ENCODE measurements around the gene SLC22A31. TPM values are rescaled to one million over a fixed set of nuclear protein-coding genes. Genes with fewer than 3 reads are reported as not detected.

The SLC22A31 gene
- total and polyA plus RNA-seq, 2 donors, result 0.28 TPM; not detected in 1

DNA sequence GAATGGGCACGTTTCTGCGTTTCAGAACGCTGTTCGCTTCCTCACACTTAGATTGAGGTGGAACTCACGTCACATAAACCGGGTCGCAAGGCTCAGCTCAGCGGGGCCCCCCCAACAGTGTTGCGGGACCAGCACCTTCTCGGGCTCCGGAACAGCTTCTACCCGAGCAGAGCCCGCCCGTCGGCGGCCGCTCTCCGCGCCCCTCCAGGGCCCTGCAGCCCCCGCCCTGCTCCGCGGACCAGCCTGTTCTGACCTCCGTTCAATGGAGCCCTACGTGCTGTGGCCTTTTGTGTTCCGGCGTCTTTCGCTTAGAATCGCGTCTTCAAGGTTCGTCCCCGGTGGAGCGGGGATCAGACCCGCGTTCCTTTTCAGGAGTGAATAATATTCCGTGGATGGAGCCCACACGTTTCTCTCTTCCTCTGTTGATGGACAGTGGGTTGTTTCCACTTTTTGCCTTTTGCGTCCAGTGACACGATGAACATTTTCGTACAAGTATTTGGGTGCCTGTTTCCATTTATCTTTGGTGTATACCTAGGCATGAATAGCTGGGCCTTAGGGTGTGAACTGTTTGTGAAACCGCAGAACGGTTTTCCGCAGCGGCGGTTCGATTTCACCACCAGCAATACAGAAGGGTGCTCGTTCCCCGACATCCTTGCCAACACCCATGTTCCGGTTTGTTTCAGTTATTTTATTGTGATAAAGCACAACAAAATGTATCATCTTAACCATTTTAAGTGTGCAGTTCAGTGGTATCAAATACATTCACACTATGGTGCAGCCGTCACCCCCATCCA, 2.3 kb upstream of the SLC22A31 start:
- Histone ChIP-seq H3K4me1 (ENCODE audit: insufficient read depth) (peaks cover 2% of the 10 kb centered on the region), H3K36me3 (ENCODE audit: insufficient read depth) (no peaks in the 10 kb centered on the region), H3K4me3 (ENCODE audit: low read depth, low read length) (no peak overlapping the region), H3K27ac (ENCODE audit: low read depth) (no peak overlapping the region)
- 43% methylated on average over 49 of the region's 49 CpGs for WGBS
- DNase-seq (ENCODE audit: extremely low spot score), result no peak

DNA sequence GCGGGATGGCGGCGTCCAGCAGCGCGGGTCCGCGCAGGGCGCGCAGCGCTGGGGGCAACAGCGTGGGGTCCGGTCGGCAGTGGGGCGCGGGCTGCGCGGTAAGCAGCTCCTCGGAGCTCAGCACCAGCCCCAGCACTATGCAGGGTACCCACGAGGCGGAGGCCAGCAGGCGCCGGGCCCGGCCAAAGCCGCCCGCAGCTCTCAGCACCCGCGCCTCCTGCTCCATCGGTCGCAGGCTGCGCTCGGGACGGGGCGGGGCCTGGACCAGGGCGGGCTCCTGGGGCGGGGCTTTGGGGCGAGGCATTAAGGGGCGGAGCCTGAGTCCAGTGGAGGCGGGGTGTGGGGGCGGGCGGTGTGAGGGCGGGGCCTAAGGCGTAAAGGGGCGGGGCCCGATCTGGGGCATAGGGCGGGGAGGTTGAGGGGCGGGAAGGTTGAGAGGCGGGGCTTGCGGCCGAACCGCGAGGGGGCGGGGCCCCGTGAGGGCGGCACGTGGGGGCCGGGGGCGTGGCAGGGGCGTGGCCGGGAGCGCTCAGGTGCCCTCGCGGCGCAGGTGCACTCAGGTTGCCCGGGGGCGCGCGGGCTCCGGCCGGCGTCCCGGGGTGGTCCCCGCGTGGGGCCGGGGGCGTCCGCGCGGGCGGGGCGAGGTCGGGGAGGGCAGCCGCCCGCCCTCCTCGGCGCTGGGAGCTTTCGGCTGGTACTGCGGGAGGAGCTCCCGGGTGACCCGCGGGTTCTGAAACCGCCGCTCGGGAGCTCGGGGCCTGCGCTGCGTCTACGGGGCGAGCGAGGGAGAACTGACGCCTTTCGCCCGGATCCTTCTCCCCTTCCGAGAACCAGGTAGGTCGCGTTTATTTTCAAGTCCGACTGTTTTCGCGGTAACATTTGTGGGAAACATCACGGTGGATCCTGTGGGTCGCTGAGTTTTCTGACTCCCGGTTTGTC, 1.4 kb upstream of the SLC22A31 start:
- H3K27ac ChIP-seq (ENCODE audit: low read depth), result no peak overlapping the region
- no peaks in the 10 kb centered on the region for H3K36me3 ChIP-seq (ENCODE audit: insufficient read depth)
- H3K4me1 ChIP-seq (ENCODE audit: insufficient read depth), result peaks cover 2% of the 10 kb centered on the region
- DNase-seq (ENCODE audit: extremely low spot score), result no peak
- peak overlapping the region; percentile 24 for H3K4me3 ChIP-seq (ENCODE audit: low read depth, low read length)
- 2% methylated on average over 109 of the region's 111 CpGs for whole genome bisulfite sequencing

DNA sequence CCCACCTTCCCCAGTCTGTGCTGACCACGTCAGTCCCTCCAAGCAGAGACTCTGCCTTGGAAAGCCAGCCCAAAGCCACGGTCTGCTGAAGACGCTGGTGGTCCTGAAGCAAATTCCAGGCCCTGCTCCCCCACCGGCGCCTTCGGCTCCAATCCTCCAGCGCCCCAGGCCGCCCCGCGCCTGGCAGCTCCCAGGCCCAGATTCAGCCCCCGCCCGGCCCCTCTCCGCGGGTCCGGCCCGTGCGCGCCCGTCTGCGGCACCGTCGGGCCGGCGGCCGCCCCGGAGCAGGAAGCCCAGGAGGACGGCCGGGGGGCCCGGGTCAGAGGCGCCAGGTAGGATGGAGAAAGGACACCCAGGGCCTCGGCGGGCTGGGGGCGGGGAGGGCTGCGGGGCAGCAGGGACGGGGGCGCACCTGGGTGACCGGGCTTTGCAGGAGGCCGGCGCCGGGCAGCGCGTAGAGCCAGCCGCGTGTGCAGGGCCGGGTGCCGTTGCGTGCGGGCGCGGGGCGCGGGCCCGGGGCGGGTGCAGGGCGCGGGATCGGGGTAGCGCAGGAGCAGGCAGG, 594 bp upstream of the SLC22A31 start:
- H3K4me1 ChIP-seq (ENCODE audit: insufficient read depth), result peaks cover 2% of the 10 kb centered on the region
- 2% methylated on average over 58 of the region's 58 CpGs for WGBS
- H3K36me3 ChIP-seq (ENCODE audit: insufficient read depth), result no peaks in the 10 kb centered on the region
- no peak for DNase-seq (ENCODE audit: extremely low spot score)
- peak overlapping the region; percentile 24 for H3K4me3 ChIP-seq (ENCODE audit: low read depth, low read length)
- no peak overlapping the region for H3K27ac ChIP-seq (ENCODE audit: low read depth)

DNA sequence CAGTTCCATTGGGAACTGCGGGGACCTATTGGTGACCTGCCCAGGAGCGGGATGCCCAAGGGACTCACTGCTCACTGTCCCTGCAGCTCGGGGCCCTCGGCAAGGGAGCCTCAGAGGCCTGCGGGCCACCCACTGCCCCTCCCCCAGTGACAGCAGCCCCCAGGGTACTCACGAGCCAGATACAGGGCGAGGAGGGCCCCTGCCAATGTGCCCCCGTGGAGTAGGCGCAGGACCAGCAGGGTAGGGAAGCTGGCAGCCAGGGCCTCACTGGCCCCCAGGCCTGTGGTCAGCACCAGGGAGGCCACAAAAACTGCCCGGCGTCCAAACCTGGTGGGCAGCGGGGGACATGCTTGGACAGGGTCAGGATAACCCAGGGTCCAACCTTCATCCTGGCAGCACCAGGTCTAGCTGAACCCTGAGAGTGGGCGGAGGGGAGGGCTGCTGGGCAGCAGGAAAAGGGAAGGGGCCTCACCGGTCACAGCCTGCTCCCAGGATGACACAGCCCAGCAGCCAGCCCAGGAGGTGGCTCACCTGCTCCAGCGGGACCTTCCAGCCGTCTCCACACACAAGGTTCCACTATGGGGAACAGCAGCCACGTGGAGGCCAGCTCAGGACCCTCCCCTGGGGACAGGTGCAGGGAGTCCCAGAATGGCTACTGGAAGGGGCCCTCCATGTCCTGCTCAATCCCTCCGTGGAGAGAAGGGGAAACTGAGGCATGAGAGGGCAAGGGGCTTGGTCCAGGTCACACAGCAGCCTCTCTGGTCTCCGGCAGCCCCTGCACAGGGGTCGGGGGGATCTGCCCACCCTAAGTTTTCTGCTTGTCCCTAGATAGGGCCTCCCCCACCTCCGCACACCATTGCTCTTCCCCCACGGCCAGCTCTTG, 855 bp downstream of the SLC22A31 start:
- Histone ChIP-seq H3K4me1 (ENCODE audit: insufficient read depth) (peaks cover 2% of the 10 kb centered on the region), H3K4me3 (ENCODE audit: low read depth, low read length) (no peak overlapping the region), H3K36me3 (ENCODE audit: insufficient read depth) (no peaks in the 10 kb centered on the region), H3K27ac (ENCODE audit: low read depth) (no peak overlapping the region)
- DNase-seq (ENCODE audit: extremely low spot score), result no peak
- WGBS, result 78% methylated on average over 22 of the region's 22 CpGs

DNA sequence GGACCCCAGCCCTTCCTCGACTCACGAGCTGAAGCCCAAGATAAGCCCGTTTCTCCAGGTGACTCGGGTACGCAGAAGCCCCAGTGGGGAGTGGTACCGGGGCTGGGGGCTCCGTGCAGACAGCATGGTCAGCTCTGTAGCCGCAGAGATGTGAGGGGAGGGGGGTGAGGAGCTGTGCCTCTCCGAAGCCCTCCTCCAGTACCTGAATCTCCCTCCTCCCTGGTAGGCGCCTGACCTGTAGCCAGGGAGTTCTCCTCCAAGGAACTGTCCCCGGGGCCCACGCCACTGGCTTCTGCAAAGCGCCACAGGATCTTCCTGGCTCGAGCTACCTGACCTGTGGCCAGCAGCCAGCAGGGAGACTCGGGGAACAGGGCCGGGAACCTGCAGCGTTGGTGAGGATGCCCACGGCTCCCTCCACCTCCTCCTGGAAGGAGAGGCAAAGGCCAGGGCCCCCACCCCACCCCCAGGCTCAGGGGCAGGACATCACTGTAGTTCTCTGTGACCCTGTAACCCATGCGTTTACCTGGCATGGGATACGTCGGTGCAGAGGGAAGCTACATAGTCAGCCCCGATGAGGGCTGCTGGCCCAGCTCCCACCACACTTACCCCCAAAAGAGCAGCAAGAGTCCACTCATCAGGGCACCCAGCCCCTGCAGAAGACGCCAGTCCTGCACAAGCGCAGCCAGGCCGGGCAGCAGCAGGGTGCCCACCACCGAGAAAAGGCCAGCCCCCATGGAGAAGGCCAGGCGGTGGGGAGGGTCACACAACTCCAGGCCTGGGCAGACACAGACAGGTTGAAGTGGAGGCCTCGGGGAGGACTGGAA, 1.7 kb downstream of the SLC22A31 start:
- Histone ChIP-seq H3K27ac (ENCODE audit: low read depth) (no peak overlapping the region), H3K36me3 (ENCODE audit: insufficient read depth) (no peaks in the 10 kb centered on the region), H3K4me1 (ENCODE audit: insufficient read depth) (peaks cover 2% of the 10 kb centered on the region), H3K4me3 (ENCODE audit: low read depth, low read length) (no peak overlapping the region)
- WGBS, result 83% methylated on average over 28 of the region's 28 CpGs
- DNase-seq (ENCODE audit: extremely low spot score), result no peak

DNA sequence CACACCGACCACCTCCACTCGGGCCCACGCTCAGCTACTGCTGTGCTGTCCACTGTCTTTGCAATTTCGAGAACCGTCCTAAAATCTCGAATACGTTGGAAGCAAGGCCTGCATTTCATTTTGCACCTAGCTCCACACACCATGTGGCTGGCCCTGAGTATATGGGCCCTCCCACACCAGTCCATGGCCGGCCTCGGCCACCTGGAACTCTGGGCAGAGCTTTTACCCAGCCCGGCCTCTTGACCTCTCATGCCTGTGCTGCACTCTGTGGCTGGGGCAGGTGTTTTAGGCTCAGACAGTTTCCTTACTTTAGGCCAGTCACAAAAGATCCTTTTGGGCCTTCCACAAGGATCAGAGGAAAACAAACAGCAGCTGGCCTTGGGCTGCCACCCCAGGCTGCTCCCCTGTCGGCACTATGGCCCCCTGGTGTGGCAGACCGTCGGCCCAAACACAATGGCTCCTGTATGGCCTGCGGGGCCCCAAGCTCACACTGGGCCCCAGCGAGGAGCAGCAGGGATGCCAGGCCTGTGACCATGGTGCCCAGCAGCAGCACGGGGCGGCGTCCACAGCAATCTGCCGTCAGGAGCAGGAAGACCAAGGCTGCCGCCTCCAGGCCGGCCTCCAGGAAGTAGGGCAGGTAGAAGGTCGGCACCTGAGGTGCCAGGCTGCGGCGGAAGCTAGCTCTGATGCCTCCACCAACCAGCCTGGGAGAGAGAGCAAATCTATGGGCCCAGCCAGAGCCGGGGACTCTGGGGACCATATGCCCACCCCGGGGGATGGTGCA, 2.5 kb downstream of the SLC22A31 start:
- Histone ChIP-seq H3K27ac (ENCODE audit: low read depth) (no peak overlapping the region), H3K4me1 (ENCODE audit: insufficient read depth) (peaks cover 2% of the 10 kb centered on the region), H3K4me3 (ENCODE audit: low read depth, low read length) (no peak overlapping the region), H3K36me3 (ENCODE audit: insufficient read depth) (no peaks in the 10 kb centered on the region)
- DNase-seq (ENCODE audit: extremely low spot score), result no peak
- 81% methylated on average over 26 of the region's 26 CpGs for WGBS

DNA sequence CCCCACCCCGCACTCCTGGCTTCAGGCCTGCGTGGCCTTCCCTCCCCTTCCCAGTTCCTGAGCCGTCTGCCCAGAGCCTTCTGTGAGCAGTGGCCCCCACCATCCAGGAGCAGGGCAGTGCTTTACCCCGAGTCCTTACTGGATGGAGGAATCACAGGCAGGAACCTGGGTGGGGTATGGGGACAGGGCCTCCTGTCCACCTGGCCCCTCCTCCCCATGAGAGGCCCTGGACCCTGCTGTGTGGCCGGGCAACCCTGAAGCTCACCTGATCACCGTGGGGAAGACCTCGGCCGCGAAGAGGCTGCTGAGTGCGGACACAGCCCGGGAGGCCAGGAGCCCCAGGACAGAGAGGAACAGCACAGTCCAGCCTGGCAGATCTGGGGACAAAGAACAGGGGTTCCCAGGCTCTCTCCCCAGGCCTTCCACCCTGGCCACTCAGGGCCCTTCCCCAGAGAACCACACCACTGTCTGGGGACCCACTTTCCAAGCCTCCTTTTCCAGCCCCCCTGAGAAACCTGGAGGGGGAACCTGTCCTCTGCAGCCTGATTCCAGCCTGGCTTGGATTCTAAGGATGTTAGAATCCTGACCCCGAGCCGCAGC, 3.2 kb downstream of the SLC22A31 start:
- H3K4me3 ChIP-seq (ENCODE audit: low read depth, low read length), result no peak overlapping the region
- peaks cover 2% of the 10 kb centered on the region for H3K4me1 ChIP-seq (ENCODE audit: insufficient read depth)
- no peaks in the 10 kb centered on the region for H3K36me3 ChIP-seq (ENCODE audit: insufficient read depth)
- no peak for DNase-seq (ENCODE audit: extremely low spot score)
- 81% methylated on average over 13 of the region's 13 CpGs for WGBS
- H3K27ac ChIP-seq (ENCODE audit: low read depth), result no peak overlapping the region

DNA sequence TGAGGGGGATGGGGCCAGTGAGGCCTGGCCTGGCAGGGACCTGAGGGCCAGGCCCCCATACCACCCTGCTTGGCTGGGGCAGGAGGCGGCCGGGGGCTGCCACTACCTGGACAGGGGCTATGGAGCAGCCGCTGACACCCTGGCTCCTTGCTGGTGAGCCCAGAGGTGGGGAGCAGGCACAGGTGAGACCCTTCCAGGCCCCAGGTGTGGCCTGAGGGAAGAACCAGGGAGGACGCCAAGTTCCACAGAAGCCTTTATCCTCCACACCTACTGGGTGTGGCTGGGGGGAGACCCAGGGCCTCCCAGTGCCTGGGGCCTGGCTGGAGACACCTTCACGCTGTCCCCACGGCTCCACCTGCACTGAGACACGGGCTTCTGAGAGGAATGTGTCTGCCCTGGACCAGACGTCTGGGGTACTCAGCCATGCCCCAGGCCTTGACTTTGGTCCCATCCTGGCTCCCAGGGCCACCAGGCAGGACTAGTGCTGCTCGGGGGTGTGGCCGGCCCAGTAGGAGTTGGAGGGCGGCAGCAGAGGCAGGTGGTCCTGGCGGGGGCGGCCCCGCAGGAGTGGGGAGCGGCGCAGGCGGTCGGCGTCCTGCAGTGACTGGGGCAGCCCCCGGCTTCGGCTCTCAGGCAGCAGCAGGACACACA, 4.7 kb downstream of the SLC22A31 start:
- Histone ChIP-seq H3K36me3 (ENCODE audit: insufficient read depth) (no peaks in the 10 kb centered on the region), H3K27ac (ENCODE audit: low read depth) (no peak overlapping the region), H3K4me3 (ENCODE audit: low read depth, low read length) (no peak overlapping the region), H3K4me1 (ENCODE audit: insufficient read depth) (peaks cover 2% of the 10 kb centered on the region)
- WGBS, result 85% methylated on average over 21 of the region's 21 CpGs
- no peak for DNase-seq (ENCODE audit: extremely low spot score)

DNA sequence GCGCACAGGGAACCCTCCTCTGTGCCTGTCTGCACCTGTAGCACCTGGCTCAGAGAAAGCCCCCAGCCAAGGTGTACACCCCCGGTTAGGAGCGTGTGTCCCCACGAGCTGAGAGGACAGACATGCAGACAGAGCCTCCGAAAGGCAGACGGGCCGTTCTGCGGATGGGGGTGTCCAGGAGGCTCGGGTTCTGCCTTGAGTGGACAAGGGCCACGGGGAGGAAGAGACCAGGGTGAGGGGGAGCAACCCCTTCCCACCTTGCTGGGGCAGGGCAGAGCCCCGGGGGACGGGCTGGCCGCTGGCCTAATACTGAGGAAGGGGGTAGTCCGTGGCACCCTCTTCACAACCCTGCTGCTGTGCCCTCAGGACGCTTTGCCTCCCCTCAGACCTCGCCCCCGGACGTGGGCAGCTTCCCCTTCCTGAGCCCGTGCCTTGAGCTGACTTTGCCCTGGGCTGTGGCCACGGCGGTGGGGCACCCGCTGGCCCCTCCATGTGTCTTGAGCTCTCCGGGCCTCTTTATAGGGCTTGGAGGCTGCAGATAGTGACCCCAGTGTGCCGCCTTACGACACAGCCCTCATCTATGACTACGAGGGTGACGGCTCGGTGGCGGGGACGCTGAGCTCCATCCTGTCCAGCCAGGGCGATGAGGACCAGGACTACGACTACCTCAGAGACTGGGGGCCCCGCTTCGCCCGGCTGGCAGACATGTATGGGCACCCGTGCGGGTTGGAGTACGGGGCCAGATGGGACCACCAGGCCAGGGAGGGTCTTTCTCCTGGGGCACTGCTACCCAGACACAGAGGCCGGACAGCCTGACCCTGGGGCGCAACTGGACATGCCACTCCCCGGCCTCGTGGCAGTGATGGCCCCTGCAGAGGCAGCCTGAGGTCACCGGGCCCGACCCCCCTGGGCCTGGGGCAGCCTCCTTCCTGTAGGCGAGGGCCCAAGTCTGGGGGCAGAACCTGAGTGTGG, 5.7 kb downstream of the SLC22A31 start:
- Histone ChIP-seq H3K4me1 (ENCODE audit: insufficient read depth) (no peaks in the 10 kb centered on the region), H3K27ac (ENCODE audit: low read depth) (no peak overlapping the region), H3K4me3 (ENCODE audit: low read depth, low read length) (no peak overlapping the region), H3K36me3 (ENCODE audit: insufficient read depth) (no peaks in the 10 kb centered on the region)
- WGBS, result 84% methylated on average over 45 of the region's 45 CpGs
- no peak for DNase-seq (ENCODE audit: extremely low spot score)

DNA sequence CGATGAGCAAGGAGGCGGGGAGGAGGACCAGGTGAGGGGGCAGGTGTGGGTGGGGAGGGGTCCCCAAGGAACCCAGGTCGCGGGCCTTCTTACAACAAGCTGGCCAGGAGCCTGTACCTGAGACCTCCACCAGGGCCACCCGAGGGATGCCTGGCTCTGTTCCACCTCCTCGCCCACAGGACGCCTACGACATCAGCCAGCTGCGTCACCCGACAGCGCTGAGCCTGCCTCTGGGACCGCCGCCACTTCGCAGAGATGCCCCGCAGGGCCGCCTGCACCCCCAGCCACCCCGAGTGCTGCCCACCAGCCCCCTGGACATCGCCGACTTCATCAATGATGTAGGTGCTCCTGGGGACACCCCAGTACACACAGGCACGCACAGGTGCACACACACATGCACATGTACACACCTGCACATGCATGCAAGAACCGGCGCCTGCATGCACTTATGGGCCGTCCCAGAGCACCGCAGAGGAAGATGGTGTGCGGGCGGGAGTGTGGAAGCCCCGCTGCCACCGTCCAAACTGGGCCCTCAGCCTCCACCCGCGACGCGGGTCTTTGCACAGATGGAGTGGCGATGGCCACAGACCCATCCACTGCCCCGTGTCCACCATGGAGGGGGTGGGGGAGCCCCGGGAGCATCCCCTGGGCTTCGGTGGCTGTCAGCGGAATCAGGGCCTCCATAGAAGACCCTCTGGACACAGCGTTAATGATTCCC, 6.6 kb downstream of the SLC22A31 start:
- Histone ChIP-seq H3K4me3 (ENCODE audit: low read depth, low read length) (no peak overlapping the region), H3K36me3 (ENCODE audit: insufficient read depth) (no peaks in the 10 kb centered on the region), H3K4me1 (ENCODE audit: insufficient read depth) (no peaks in the 10 kb centered on the region), H3K27ac (ENCODE audit: low read depth) (no peak overlapping the region)
- WGBS, result 66% methylated on average over 38 of the region's 38 CpGs
- no peak for DNase-seq (ENCODE audit: extremely low spot score)

Measured in urinary bladder (tissue), 4 donors.